ENCODE measurements around the gene OR5B2. TPM values are rescaled to one million over a fixed set of nuclear protein-coding genes. Genes with fewer than 3 reads are reported as not detected.

The OR5B2 gene
- not detected in 2 replicates for total RNA-seq

GRCh38 chr11:58428021-58428420, at the start of gene OR5B2:
Gene OR5B2, minus strand, starts transcription at chr11:58428121. Its CDS starts 4,860 bp downstream, at chr11:58423261.

GRCh38 chr11:58442136-58442535, 14.2 kb upstream of the OR5B2 start, which contains the start of gene OR5B12:
Gene OR5B12, minus strand, starts transcription at chr11:58442236. Its CDS starts 2,085 bp downstream, at chr11:58440151.

GRCh38 chr11:58406774-58407173, 21.1 kb downstream of the OR5B2 start, which contains the start of gene OR5B3:
Gene OR5B3, minus strand, starts transcription at chr11:58406874. Its CDS starts 3,465 bp downstream, at chr11:58403409.

Other genes with a start within 250 kb of the OR5B2 start
- not detected in 2 replicates for gene OR9Q2, start 239.1 kb downstream of the OR5B2 start, total RNA-seq
- gene OR1S2, start 224.0 kb downstream of the OR5B2 start, total RNA-seq, result not detected in 2 replicates
- gene OR1S1, start 215.4 kb downstream of the OR5B2 start, total RNA-seq, result not detected in 2 replicates
- not detected in 2 replicates for gene OR10Q1, start 199.2 kb downstream of the OR5B2 start, total RNA-seq
- gene OR10W1, start 159.9 kb downstream of the OR5B2 start, total RNA-seq, result not detected in 2 replicates
- not detected in 2 replicates for gene OR5B17, start 69.1 kb downstream of the OR5B2 start, total RNA-seq
- gene OR5B3, start 21.2 kb downstream of the OR5B2 start, total RNA-seq, result not detected in 2 replicates
- not detected in 2 replicates for gene OR5B12, start 14.1 kb upstream of the OR5B2 start, total RNA-seq
- not detected in 2 replicates for gene OR5B21, start 80.0 kb upstream of the OR5B2 start, total RNA-seq
- 10.9 and 17.1 TPM in 2 replicates for gene LPXN, start 147.7 kb upstream of the OR5B2 start, total RNA-seq
- gene ZFP91, start 150.9 kb upstream of the OR5B2 start, total RNA-seq, result 57.8 and 58.9 TPM in 2 replicates
- gene CNTF, start 194.5 kb upstream of the OR5B2 start, total RNA-seq, result 2.9 and 3.4 TPM in 2 replicates

All from hair follicle dermal papilla cell (primary cell).